Stimulated activated CD8-positive, alpha-beta memory T cell treated with anti-CD3 and anti-CD28 coated beads, Interleukin-15, amount 100 ng/mL, for 1 hour (primary cell): ENCODE results near the gene NOD1.
"Not testable (repeated sequence)": the region's sequence is repeated elsewhere in the genome, so short reads cannot be mapped to it uniquely, and the experiment has no call there.

Experiments used
- DNase-seq: peaks from one replicate; pipeline ENCODE4 v3.0.0-alpha.2; 2020; ENCODE audit warnings: low read depth

The NOD1 gene

DNA sequence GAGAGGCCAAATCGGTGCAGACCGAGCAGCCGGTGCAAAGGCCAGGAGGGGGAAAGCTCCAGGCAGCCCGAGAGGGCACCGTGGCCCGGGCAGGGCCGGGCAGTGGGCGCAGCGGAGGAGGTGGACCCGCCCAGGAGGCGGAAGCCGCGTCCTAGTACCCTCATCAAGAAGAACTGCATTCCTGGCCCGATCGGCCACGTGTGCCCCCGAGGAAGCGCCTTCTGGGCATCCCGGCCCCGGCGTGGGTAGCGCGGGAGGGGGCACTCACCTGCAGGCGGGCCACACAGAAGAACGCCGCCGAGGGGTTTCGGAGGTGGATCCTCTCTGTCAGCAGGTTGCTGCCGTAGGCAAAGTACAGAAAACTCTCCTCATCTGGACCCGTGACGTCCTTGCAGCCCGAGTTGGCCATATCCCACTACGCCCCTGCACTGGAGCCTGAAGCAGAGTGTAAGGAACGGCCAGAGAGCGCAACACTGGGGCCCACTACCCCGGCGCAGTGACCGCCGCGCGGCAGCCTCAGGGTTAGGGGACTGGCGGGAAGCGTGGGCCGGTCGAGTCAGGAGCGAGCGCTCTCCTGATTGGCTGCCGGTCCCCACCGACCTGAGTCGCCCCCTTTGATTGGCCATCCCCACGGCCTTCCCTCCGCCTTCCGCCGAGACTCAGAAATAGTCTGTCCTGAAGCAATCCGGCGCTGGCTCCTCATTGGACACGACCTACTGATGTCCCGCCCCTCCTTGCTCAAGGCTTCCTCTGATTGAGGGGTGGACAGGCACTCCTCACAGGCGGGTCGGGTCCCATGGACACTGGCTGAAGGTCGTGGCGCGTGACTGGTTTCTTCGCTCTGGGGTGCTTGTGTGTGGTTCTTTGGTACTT is 26.0 kb upstream of the NOD1 start, which contains the start of gene GGCT:
GGCT (minus strand) TSS at position 529 of the 873 bp plus-strand sequence; CDS start at position 409, 120 bp downstream.
- DNase-seq: peak; percentile 94

DNA sequence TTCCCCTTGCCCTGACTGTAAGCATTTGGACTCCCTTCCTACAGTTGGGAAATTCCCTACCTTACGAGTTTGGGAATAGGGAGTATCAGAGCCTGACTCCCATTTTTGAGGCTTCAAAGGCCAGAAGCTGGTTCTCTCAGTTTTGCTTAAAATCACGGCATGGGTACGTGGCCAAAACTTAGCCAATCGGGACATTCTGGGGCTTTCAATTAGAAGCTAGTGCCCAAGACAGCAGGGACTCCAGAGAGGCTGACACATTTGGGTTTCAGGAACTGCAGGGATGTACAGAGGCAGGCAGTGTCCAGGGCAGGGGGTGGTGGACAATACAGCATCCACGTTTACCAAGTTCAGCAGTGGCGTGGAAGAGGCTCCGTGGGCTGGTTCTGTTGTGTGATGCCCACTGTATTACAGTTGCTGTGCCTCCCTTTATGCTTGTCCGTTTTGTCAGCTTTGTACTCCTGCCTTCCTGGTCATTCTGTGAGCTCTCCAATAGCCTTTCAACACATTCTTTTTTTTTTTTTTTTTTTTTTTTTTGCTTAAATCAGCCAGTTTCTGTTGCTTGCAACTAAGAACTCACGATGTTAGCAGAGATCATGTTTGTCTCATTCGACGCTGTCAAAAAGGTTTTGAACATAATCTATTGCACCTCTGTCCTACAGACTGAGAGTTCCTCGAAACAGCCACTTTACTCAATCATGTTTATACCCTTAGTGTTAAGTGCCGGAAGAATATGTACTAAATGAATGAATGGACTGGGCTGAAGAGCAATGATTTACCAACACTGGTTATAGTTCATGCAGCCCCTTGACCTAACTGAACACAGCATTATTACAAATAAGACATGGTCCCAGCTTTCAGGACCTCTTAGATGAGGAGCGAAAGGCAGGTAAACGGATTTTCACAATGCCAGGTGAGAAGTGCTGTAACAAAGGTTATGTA is 25.0 kb upstream of the NOD1 start:
- no peak for DNase-seq

DNA sequence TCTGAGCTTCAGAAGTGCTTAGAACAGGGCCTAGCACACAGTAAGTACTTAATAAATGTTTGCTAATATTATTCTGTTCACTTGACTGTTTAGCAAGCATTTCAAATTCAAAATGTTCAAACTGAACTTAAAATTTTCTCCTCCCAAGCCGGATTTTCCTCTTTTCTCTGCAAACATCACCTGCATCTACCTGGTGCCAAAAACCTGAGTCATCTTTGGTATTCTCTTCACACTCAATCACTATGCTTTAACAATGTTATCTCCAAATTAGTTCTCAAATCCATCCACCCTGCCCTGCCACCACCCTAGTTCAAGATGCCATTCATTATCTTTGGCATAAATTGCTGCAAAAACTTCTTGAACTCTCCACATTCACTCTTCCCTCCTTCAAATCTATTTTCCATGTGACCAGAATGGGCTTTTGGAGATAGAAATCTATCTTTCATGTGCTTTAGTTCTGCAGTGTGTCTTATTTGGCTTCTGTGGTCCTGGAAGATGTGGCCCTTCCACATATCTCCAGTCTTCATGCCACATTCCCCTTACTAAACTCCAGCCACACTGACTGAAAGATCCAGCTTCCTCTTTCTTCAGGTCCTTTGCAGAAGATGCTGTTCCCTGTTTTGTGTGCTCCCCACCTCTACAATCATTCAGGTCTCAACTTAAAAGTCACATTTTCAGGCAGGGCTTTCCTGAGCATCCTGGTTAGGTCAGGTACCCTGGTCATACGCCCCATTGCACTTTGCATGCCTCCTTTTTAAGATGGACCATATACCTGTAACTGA is 24.1 kb upstream of the NOD1 start:
- no peak for DNase-seq

- DNase-seq: no peak
These were observed 22.7 kb upstream of the NOD1 start for GRCh38 chr7:30501264-30501663.

DNA sequence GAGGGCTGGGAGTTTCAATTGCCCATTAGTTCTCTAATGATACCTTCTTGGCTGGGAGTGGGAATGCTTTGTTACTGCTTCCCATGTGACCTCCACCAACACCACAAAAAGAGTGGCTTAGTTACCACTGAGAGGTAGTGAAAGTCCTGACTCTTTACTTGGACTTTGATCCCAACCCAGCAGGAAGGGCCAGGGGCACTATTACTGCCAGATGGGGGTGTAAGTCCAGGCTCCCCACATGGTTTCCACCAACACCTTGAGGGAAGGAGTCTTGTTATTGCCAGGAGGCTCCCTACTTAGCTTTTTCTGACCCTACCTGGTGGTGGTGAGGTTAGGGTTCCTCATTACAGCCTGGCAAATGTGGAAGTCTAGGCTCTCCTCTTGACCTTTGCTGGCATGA is 14.6 kb upstream of the NOD1 start:
- no peak for DNase-seq

DNA sequence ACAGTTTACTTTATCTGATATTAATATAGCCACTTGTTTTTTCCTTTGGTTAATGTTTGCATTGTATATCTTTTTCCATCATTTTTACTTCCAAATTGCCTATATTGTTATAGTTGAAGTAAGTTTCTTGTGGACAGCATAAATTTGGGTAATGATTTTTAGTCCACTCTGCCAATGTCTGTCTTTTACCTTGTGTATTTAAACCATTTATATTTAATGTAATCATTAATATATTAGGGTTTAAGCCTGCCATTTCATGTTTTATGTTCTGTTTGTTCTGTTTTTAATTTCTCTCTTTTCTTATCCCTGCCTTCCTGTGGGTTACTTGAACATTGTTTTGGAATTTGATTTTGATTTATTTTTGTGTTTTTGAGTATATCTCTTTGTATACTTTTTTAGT is 12.8 kb upstream of the NOD1 start:
- DNase-seq: no peak

DNA sequence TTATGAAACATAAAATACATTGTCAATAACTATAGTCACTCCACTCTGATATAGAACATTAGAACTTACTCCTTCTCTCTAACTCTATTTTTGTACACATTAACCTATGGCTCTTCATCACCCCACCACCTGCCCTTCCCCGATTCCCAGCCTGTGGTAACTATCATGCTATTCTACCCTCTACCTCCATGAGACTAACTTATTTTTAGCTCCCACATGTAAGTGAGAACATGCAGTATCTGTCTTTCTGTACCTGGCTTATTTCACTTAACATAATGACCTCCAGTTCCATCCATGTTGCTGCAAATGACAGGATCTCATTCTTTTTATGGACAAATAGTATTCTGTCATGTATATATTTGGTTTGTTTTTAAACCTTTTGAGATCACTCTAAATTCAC is 8.8 kb upstream of the NOD1 start:
- no peak for DNase-seq

- DNase-seq: no peak
These were observed 7.1 kb upstream of the NOD1 start for GRCh38 chr7:30485667-30486066.

GRCh38 chr7:30481416-30481815 is 2.8 kb upstream of the NOD1 start:
- not testable (repeated sequence) for DNase-seq

- no peak for DNase-seq
These were observed 877 bp upstream of the NOD1 start for GRCh38 chr7:30479202-30480120.

DNA sequence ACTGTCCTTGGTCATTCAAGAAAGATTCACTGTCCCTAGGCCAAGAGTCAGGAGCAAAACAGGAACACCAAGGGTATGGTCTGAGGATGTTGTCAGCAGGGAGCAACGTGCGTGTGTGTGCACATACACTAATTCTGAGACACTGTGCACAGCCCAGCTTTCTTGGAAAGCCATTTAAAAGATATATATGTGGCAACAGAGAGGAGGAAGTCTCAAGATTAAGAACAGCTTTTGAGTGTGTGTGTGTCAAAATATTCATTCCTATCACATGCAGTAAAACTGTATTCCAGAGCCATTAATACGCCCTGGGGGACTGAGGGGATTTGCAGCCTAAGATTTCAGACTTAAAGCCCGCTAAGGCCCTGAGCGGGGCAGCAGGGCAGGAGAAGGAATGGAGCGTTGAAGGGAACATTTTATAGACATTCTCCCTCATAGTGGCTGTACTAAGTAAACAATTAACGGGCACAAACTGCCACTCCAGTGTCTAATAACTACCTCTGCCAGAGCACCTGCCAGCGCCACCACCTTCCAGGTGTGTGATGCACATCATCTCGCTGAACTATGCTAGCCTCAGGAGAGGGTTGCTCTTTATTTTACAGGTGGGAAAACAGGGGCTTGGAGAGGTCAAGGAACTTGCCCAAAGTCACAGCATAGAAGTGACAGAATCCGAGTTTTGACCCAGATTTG is 2.0 kb downstream of the NOD1 start:
- no peak for DNase-seq

DNA sequence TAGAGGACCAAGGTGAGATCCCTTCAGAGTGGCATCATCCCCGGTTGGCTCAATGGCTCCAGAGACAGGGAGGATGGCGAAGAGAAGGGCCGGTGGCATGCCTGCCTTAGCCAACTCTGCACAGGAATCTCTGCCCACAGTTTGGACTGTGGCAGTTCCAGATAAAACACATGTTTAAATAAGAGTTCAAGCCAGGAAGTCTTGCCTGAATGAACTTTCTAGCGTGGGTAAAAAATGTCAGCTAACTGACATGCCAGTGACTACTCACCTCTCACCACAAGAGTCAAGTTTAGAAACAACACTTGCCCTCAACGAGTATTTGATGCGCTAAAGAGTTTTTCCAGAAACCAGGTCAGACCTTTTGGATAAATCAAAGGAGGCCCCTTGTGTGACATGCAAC is 3.0 kb downstream of the NOD1 start:
- DNase-seq: no peak

DNA sequence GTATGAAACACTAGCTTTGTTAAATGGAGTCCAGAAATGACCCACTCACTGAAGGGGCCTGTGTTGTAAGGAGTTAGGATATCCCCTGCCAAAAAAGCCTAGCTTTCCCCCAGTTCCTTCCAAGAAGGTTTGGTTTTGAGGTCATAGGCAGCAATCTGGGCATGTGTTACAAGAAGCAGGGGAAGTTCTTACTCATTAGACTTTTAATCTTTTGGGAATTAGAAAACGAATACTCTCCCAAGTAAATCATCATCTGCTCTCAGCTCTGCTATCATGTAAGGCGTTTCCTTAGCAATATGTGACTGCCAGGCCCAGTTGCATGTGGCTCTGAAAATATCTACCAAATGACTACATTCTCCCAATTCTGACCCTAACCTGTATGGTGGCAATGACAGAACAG is 3.7 kb downstream of the NOD1 start:
- DNase-seq: no peak

- DNase-seq: no peak
These were observed 4.1 kb downstream of the NOD1 start for GRCh38 chr7:30474485-30474884.

- DNase-seq: no peak
These were observed 4.7 kb downstream of the NOD1 start for GRCh38 chr7:30473903-30474302.

DNA sequence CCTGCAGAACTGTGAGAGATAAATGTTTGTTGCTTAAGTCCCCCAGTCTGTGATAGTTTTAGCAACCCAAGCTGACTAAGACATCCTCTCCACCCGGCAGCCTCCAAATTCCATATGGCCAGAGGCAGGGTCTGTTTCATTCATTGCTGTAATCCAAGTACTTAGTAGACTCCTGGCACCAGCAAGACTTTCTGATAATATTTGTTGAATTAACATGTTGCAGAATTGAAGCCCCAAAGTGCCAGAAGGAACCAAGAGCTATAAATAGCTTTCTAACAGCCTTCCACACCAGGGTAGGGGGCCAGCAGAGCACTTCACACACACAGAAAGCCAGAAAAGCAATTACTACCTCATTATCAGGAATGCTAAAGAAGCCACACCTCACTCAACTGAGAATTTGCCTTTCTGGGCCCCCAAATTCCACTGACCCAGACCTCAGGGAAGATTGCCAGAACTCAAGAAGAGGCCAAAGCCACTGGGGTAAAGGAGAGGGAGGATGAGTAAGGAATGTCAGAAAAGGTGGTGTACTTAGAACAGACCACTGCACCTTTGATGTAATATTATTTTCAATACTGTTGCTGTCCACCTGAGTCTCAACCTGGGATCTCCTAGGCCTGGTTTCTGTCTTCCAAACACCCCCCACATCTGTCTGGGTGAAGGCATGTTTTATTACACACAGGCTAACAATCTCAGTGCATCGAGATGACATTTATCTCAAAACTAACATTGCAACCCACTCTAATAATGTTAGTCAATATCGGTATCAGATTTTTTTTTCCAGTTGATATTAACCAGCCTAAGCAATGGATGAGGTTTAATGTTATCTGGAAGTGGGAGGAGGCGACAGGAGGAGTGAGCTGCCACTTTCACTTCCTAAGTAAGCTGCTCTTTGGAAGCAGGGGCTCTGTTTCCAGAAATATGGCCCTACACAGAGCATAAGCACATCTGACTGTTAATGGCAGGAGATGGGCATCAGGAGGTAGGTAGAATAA is 5.5 kb downstream of the NOD1 start:
- no peak for DNase-seq

DNA sequence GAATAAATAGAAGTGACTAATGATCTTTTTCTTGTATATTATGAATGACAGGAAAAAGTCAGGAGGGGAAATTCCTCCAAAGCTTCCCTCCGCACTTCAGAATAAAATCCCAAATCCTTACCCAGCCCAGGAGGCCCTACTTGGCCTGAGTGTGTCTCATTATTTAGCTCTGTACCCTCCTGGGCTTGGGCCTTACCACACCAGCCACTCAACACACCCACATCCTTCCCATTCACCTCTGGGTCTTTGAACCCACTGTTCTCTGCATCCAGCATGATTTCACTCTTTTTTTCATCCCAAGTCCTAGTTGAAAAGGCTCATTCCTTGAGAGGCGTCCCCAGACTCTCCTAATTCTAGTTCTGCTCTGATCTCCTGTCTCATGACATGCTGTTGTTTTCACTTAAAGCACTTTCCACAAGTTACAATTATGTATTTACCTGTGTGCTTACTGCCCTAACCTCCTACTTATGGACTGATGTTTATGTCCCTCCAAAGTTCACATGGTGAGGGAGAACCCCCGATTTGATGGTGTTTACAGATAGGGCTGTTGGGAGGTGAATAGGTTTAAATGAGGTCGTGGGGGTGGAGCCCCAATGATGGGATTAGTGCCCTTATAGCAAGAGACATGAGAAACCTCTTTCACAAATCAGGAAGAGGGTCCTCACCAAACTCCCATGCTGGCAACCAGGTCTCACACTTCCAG is 6.4 kb downstream of the NOD1 start:
- no peak for DNase-seq

GRCh38 chr7:30471205-30471604 is 7.4 kb downstream of the NOD1 start:
- DNase-seq: no peak

- no peak for DNase-seq
These were observed 7.8 kb downstream of the NOD1 start for GRCh38 chr7:30470771-30471170.
